Islet of Langerhans (tissue), 1 donor: Measurements from ENCODE around the gene UBE2M.

Source experiments
- FAIRE-seq: peaks from one replicate; lab custom pipeline; 2011; peaks lifted over from hg19 to GRCh38; lab: Jason Lieb, UNC

UBE2M gene

DNA sequence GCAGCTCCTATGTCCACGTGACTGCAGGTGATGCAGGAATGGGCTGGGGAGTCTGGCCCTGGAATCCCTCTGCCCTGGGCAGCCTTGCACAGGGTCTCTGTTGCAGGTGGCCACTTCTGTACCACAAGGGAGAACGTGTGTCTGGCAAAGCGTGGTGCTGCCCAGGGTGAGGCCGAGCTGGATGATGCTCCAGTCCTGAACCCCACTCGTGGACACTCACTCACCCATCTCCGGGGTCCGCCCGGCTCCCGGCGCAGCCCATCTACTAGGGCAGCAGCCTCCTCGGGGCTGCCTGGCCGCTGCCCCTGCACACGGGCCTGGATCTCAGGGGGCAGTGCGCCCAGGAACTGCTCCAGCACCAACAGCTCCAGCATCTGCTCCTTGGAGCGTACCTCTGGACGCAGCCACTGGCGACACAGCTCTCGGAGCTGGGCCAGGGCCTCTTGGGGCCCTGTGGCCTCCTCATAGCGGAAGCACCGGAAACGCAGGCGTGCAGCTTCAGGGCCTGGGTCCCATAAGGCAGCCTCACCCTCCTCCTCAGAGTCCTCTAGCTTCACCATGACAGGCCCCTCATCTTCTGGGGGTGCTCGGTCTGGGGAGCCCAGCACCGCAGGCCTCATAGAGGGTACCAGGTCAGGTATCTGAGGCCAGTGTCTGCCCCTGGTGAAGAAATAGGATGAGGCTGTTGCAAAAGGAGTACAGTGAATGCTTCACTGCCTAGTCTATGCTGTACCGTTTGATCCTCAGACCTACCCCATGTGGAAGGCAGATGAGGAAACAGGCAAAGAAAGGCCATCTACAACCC lies 12.6 kb upstream of the UBE2M start:
- no peak for FAIRE-seq

DNA sequence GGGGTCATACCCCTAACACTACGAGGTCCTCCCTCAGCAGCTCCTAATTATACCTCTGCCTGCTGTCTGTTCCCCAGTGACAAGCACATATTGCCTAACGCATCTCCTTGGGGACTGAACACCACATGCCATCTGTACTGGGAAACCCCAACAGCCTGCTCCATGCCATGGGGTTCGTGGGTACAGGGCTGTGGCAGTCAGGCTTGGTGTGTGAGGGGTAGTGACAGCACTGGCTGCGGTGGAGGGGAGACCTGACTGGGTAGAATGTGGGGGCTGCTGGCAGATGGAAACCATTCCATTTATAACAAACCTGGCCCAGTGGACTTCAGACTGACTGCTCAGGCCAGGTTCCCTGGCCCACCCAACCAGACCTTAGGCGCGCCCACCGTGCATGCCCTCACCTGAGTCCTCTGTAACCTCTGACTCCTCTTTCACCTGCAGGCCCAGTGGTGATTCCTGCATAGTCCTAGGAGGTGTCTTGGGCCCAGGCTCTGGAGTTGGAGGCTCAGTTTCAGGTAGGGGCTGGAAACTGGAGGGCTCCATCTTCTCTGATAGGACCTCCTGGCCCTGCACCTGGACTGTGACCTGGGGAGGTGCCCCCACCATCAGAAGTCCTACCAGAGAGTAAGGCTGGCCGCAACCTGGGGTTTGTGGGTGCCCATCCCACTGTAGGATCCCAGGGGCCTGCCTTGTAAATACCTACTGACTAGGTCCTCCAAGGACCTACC lies 11.7 kb upstream of the UBE2M start:
- no peak for FAIRE-seq

DNA sequence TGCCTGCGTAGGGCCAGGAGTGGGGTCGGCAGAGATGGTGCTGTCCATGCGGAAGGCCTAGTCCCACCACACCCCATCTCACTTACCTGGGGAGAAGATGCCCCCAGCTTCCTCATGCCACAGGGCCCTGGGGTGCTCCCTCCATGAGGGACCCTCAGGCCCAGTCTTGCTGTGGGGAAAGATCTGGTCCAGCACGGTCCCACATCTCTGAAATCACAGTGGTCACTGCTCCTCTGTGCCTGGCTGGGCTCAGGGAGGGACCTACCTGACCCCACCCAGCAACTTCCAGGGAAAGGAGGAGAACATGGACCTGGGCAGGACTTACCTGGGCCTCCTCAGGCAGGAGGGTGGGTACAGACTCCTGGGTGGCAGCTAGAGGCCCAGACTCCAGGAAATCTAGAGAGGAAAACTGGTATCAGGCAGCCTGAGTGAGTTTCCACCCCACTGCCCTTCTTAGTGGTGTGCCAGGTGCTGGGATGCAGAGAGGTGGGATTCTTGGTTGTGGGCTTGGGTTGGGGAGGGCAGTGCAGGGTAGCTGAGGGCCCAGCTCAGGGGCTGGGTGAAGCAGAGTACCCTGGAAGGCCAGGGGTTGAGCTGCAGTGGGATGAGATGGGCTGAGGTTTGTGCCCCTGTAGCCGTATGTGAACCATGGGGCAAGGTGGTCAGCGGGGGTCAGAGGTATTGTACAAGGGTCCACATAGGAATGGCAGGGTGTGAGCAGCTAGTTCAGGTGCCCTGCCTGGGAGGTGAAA lies 11.0 kb upstream of the UBE2M start:
- no peak for FAIRE-seq

DNA sequence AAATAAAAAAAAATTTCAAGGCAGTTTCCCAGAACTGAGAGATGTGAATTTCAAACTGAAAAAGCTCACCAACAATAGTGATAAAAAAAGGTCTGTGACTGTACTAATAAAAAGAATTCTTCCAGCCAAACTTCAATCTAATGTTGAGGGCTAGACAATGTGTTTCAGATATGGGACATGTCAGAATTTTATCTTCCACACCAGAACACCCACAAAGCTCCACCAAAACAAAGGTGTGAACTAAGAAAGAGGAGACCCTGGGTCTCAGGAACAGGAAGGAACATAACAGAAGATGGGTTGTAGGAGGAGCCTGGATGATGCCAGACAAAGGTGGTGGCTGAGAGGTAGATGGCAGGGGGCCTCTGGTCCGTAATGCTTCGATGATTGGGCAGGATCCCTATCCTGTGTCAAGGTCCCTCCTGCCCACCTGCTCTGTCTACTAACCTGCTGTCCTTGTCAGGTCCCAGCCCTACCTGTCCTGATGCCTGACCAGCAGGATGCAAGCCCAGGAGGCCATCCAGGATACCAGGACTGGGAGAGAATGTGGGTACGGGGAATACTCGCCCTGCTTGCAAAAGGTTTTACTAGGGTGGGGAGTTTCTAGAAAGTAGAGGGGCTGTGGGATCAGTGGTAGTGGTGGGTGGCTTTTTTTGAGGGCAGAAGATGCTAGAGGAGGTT lies 10.2 kb upstream of the UBE2M start:
- no peak for FAIRE-seq

DNA sequence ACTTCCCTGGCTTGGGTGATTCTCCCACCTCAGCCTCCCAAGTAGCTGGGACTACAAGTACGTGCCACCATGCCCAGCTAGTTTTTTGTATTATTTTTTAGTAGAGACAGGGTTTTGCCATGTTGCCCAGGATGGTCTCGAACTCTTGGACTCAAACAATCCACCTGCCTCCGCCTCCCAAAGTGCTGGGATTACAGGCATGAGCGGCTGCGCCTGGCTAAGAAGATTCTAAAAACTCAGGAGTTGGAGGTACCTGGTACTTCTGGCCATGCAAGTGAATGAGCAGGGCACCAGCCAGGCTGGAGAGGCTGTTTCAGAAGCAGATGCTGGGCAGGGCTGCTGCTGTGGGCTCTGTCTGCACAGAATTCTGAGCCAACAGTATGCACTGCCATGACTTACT lies 8.6 kb upstream of the UBE2M start:
- no peak for FAIRE-seq

- no peak for FAIRE-seq
These were observed 5.4 kb upstream of the UBE2M start for GRCh38 chr19:58563823-58564222.

DNA sequence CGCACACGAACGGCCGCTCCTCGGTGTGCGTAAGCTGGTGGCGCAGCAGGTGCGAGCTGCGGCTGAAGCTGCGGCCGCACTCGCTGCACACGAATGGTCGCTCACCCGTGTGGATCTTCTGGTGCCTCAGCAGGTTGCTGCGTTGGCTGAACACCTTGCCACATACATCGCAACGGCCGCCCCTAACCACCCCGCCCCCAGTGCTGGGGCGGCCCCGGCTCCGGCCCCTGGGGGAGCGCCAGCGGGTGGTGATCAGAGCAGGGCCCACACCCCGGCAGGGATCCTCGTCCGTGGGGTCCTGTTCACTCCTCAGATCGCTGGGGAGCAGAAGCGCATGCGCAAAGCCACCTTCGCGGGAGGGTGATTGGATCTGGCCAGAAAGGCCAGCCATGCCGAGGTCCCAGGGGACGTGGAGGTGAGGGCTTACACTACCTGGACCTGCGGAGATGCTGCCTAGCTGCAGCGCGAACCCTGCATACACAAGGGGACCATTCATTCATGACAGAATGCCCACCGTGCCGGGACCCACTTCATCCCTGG lies 4.7 kb upstream of the UBE2M start:
- FAIRE-seq: no peak

DNA sequence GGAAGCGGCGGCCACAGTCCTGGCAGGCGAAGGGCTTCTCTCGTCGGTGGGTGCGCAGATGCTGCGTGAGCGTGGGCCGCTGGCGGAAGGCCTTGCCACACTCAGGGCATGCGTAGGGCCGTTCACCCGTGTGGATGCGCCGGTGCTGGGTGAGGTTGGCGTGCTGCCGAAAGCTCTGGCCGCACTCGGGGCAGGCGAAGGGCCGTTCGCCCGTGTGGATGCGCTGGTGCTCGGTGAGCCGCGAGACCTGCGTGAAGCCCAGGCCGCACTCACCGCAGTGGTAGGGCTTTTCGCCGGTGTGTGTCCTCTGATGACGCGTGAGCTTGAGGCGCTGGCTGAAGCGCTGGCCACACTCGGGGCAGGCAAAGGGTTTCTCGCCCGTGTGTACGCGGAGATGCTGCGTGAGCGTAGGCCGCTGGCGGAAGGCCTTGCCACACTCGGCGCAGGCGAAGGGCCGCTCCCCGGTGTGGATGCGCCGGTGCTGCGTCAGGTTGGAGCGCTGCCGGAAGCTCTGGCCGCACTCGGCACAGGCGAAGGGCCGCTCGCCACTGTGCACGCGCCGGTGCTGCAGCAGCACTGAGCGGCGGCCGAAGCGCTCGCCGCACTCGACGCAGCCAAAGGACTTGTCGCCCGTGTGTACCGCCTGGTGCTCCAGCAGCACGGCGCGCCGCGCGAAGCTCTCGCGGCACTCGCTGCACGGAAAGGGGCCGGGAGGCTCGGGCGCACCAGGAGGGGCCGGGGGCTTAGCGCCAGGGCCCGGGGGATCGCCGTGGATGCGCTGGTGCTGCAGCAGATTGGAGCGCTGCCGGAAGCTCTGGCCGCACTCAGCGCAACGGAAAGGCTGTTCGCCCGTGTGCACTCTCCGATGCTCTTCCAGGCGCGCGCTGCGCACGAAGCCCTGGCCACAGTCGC lies 4.0 kb upstream of the UBE2M start:
- no peak for FAIRE-seq

GRCh38 chr19:58561373-58562121 lies 3.1 kb upstream of the UBE2M start:
- no peak for FAIRE-seq

- no peak for FAIRE-seq
These were observed 2.5 kb upstream of the UBE2M start for GRCh38 chr19:58560921-58561320.

- FAIRE-seq: no peak
These were observed 1.8 kb upstream of the UBE2M start for GRCh38 chr19:58560007-58560887.

GRCh38 chr19:58559275-58560006 lies 1.0 kb upstream of the UBE2M start:
- FAIRE-seq: no peak

GRCh38 chr19:58558623-58559274 lies 338 bp upstream of the UBE2M start:
- FAIRE-seq: peak; percentile 90

- FAIRE-seq: no peak
These were observed 968 bp downstream of the UBE2M start for GRCh38 chr19:58557221-58558065.

GRCh38 chr19:58556622-58557220 lies 1.7 kb downstream of the UBE2M start:
- no peak for FAIRE-seq

GRCh38 chr19:58555920-58556621 lies 2.3 kb downstream of the UBE2M start:
- no peak for FAIRE-seq
